GM12891 (cell line): ENCODE measurements around the gene TRIM47.

Experiments
- POLR2A ChIP-seq: IDR thresholded peaks from 2 replicates; pipeline ENCODE4 v1.6.1; 2011; ENCODE audit warnings: low read depth, low read length, control low read depth
- POLR2AphosphoS5 ChIP-seq: IDR thresholded peaks from 2 replicates; pipeline ENCODE4 v1.6.1; 2011; ENCODE audit warnings: low read depth, low read length, control low read depth
- POU2F2 ChIP-seq: IDR thresholded peaks from 2 replicates; pipeline ENCODE4 v1.6.1; 2011; ENCODE audit warnings: low read depth, mild to moderate bottlenecking, control low read depth, low read length, moderate library complexity
- SPI1 ChIP-seq: IDR thresholded peaks from 2 replicates; pipeline ENCODE4 v1.6.1; 2011; ENCODE audit warnings: low read depth, low read length, control low read depth
- TAF1 ChIP-seq: IDR thresholded peaks from 2 replicates; pipeline ENCODE4 v1.6.1; 2011; ENCODE audit warnings: low read depth, low read length, control low read depth

GRCh38 chr17:75840799-75841164, 37.6 kb downstream of the TRIM47 start:
- no peak for TF ChIP-seq POLR2A
- no peak for TF ChIP-seq TAF1
- no peak for TF ChIP-seq SPI1
- no peak for TF ChIP-seq POLR2AphosphoS5
- no peak for TF ChIP-seq POU2F2
